RWPE1 (cell line): ENCODE data around the gene ACHE.

ENCODE experiments used
- CTCF ChIA-PET: fragments of 350-600 bp; sonication (Branson Sonifier 250); formaldehyde crosslinking; extraction: SDS; loops from one replicate; lab custom pipeline; 2021; lab: Yijun Ruan, JAX
- POLR2A ChIA-PET: fragments of 400-600 bp; formaldehyde crosslinking; extraction: SDS; loops from one replicate; lab custom pipeline; 2020; ENCODE audit warnings: antibody characterized with exemption; ENCODE audit not compliant: low non-redundant PET; lab: Yijun Ruan, JAX
- DNase-seq: peaks from one replicate; pipeline ENCODE4 v3.0.0; 2012; ENCODE audit warnings: low spot score
- H3K27ac ChIP-seq: fragments of 450-650 bp; 2 replicates; pipeline ENCODE4 v1.5.1; 2017
- TF ChIP-seq, protein P1 (sequence below): fragments of 450-650 bp; conservative IDR thresholded peaks from 2 replicates; pipeline ENCODE4 v1.5.1; 2017; ENCODE audit warnings: low read depth, mild to moderate bottlenecking

Gene ACHE

DNA sequence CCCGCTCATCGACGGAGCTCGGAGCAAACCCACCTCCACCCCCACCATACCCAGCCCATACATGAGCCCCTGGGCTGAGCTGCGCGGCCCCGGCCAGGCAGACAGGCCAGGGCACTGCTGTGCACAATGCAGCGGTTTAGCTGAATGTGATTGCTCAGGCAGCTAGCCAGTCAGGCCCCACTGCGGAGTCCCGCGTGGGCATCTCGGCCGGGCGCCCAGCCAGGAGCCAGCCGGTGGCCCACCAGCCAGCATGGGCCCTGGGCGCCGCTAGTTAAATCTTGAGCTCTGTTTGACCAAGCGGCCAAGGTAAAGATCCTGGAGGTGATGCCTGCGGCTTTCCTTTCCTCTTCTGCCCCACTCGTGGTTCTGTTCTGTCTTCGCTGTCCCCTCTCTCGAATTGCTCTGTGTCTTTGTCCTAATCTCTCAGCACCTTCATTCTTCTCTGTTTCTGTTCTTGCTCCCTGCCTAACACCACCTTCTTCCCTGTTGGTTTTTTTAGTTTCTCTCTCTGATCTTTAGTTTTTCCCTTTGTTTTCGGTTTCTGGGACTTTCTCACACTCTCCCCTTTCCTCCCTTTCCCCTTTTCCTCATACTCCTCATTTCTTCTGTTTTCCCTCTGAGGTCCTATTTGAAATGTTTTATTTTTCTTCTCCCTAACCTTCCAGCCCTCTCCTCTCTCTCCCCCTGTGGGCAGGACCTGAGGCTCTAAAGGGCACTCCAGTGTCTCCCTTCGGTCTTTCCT is 12.7 kb downstream of the ACHE start:
- DNase-seq = no peak
- POLR2A ChIA-PET = no interaction called here
- TF ChIP-seq, protein P1, sequence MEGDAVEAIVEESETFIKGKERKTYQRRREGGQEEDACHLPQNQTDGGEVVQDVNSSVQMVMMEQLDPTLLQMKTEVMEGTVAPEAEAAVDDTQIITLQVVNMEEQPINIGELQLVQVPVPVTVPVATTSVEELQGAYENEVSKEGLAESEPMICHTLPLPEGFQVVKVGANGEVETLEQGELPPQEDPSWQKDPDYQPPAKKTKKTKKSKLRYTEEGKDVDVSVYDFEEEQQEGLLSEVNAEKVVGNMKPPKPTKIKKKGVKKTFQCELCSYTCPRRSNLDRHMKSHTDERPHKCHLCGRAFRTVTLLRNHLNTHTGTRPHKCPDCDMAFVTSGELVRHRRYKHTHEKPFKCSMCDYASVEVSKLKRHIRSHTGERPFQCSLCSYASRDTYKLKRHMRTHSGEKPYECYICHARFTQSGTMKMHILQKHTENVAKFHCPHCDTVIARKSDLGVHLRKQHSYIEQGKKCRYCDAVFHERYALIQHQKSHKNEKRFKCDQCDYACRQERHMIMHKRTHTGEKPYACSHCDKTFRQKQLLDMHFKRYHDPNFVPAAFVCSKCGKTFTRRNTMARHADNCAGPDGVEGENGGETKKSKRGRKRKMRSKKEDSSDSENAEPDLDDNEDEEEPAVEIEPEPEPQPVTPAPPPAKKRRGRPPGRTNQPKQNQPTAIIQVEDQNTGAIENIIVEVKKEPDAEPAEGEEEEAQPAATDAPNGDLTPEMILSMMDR = no peak
- CTCF ChIA-PET = no interaction called here
- peak overlapping the region; percentile 93 for H3K27ac ChIP-seq

DNA sequence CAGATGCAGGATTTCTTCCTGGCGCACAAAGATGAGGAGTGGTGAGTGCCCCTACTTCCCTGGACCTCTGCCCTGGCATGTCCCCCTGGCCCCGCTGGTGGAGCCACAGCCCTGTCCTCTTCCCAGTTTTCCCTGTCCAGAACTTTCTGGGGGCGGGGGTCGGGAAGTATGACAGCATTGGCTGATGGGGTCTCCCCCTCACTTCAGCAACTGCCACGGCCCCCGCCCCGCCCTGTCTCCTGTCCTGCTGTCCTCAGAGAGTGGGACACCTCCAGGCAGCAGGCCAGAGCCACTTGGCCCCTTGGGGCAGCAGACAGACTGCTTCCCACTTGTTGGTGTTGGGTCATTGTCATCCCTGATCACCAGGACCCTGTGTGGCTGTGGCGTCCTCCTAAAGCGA is 13.5 kb downstream of the ACHE start:
- TF ChIP-seq, protein P1 = no peak
- no peak for DNase-seq
- peak overlapping the region; percentile 62 for H3K27ac ChIP-seq
- ChIA-PET POLR2A (no interaction called here), CTCF (no interaction called here)

DNA sequence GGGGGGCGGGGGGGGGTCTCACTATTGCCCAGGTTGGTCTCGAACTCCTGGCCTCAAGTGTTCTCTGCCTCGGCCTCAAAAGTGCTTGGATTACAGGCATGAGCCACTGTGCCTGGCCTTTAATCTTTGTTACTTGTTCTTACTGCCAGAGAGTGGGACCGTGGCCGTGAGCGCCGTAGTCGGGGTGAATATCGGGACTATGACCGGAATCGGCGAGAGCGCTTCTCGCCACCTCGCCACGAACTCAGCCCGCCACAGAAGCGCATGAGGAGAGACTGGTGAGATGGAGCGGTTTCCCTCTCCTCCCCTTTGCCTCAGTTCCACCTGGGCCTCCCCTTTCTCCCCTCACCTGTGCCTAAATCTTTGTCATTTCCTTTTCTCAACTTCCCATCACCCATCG is 14.6 kb downstream of the ACHE start:
- no peak for DNase-seq
- H3K27ac ChIP-seq = peak overlapping the region; percentile 62
- ChIA-PET CTCF (no interaction called here), POLR2A (no interaction called here)
- TF ChIP-seq, protein P1 = no peak

DNA sequence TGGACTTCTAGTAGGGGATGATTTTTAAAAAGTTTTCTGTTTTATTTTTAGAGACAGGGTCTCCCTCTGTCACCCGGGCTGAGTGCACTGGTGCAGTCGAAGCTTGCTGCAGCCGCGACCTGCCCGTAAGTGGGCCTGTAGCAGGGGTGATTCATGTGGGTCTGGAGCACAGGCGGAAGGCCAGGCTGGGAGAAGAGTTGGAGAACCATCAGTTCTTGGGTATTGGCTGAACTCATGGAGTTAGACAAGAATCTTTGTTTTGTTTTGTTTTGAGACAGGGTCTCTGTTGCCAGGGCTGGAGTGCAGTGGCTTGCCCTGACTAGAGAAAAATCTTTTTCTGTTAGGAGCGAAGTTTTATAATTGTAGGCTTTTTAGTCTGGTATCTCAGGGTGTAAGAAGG is 15.0 kb downstream of the ACHE start:
- CTCF ChIA-PET = no interaction called here
- TF ChIP-seq, protein P1 = no peak
- no peak for DNase-seq
- POLR2A ChIA-PET = no interaction called here
- peak overlapping the region; percentile 19; the same call in 1 of the 2 replicates for H3K27ac ChIP-seq

DNA sequence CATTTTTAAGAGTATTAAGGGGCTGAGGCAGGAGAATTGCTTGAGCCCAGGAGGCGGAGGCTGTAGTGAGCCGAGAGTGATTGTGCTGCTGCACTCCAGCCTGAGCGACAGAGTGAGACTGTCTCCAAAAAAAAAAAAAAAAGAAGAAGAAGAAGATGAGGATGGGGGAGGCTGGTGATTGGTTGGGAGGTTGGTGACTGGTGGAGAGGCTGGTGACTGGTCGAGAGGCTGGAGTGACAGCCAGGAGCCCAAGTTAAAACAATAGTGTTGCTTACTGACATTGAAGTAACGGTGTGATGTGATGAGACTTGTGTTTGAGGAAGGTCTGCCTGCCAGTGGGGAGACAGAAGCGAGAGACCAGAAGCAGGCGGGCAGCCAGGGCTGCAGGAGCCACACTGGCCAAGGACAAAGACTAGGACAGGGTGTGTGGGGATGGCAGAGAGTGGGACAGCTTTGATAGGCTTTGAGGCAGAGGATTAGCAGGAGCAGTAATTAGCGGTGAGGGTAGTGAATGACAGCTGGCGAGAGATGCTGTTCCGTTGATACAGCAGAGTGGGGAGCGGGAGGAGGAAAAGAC is 15.9 kb downstream of the ACHE start:
- peak overlapping the region; percentile 19 for H3K27ac ChIP-seq
- ChIA-PET POLR2A (no interaction called here), CTCF (interaction anchor here (0.6 kb wide), 1 partner anchor 198 kb away, joined by 7 read pairs; no protein-coding TSS in a partner anchor)
- TF ChIP-seq, protein P1 = no peak
- DNase-seq = no peak

DNA sequence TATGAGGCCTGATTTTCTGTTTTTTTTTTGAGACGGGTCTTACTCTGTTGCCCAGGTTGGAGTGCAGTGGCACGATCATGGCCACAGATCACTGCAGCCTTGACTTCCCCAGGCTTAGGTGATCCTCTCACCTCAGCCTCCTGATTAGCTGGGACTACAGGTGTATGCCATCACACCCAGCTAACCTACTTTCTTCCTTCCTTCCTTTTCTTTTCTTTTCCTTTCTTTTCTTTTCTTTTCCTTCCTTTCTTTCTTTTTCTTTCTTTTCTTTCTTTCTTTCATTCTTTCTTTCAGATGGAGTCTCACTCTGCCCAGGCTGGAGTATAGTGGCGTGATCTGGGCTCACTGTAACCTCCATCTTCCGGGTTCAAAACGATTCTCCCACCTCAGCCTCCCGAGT is 17.0 kb downstream of the ACHE start:
- ChIA-PET POLR2A (no interaction called here), CTCF (interaction anchor here (1.0 kb wide), 1 partner anchor 463 kb away, joined by 5 read pairs; no protein-coding TSS in a partner anchor)
- DNase-seq = no peak
- TF ChIP-seq, protein P1 = no peak
- peak overlapping the region; percentile 27; the same call in 1 of the 2 replicates for H3K27ac ChIP-seq
